GM18873 (cell line): ENCODE results near the gene FAM83B.
"Not testable (repeated sequence)": the region's sequence is repeated elsewhere in the genome, so short reads cannot be mapped to it uniquely, and the experiment has no call there.

Experiments
- ATAC-seq: cut with Tn5 transposase; IDR thresholded peaks from one replicate; pipeline ENCODE4 v1.9.1; 2021; ENCODE audit warnings: mild to moderate bottlenecking, moderate library complexity, moderate number of reproducible peaks; ENCODE audit not compliant: unreplicated experiment, low FRiP score

Gene FAM83B

GRCh38 chr6:54897462-54898189, 51.1 kb downstream of the FAM83B start:
- ATAC-seq: no peak

- no peak for ATAC-seq
Measured at GRCh38 chr6:54898767-54899166, 52.2 kb downstream of the FAM83B start.

- no peak for ATAC-seq
Measured at GRCh38 chr6:54899442-54899841, 52.9 kb downstream of the FAM83B start.

GRCh38 chr6:54899986-54900385, 53.4 kb downstream of the FAM83B start:
- ATAC-seq: no peak

GRCh38 chr6:54900666-54901065, 54.1 kb downstream of the FAM83B start:
- no peak for ATAC-seq

- ATAC-seq: no peak
Measured at GRCh38 chr6:54903884-54904283, 57.3 kb downstream of the FAM83B start.

- ATAC-seq: no peak
Measured at GRCh38 chr6:54907355-54907754, 60.8 kb downstream of the FAM83B start.

- no peak for ATAC-seq
Measured at GRCh38 chr6:54909184-54909583, 62.6 kb downstream of the FAM83B start.

GRCh38 chr6:54910431-54910884, 63.9 kb downstream of the FAM83B start:
- ATAC-seq: no peak

GRCh38 chr6:54910921-54911320, 64.3 kb downstream of the FAM83B start:
- no peak for ATAC-seq

- no peak for ATAC-seq
Measured at GRCh38 chr6:54913211-54913610, 66.6 kb downstream of the FAM83B start.

GRCh38 chr6:54916858-54917257, 70.3 kb downstream of the FAM83B start:
- ATAC-seq: no peak

GRCh38 chr6:54920628-54921027, 74.1 kb downstream of the FAM83B start:
- ATAC-seq: no peak

GRCh38 chr6:54921891-54922290, 75.3 kb downstream of the FAM83B start:
- ATAC-seq: no peak

GRCh38 chr6:54929245-54929909, 82.8 kb downstream of the FAM83B start:
- ATAC-seq: no peak

- ATAC-seq: no peak
Measured at GRCh38 chr6:54932622-54933021, 86.1 kb downstream of the FAM83B start.

- no peak for ATAC-seq
Measured at GRCh38 chr6:54935739-54936138, 89.2 kb downstream of the FAM83B start.

- no peak for ATAC-seq
Measured at GRCh38 chr6:54937371-54937770, 90.8 kb downstream of the FAM83B start.

GRCh38 chr6:54957698-54958097, 111.1 kb downstream of the FAM83B start:
- no peak for ATAC-seq

GRCh38 chr6:54958446-54958845, 111.9 kb downstream of the FAM83B start:
- no peak for ATAC-seq

- ATAC-seq: no peak
Measured at GRCh38 chr6:54959820-54960219, 113.2 kb downstream of the FAM83B start.

GRCh38 chr6:54961372-54961771, 114.8 kb downstream of the FAM83B start:
- ATAC-seq: not testable (repeated sequence)
